A549 (cell line): Measurements from ENCODE around the gene MSI2. TPM values are rescaled to one million over a fixed set of nuclear protein-coding genes. Genes with fewer than 3 reads are reported as not detected.

Experiments
- ATAC-seq, 2 experiments: fragments of 200-7000 bp in 1 of 2; fragments of >200 bp in 1 of 2; cut with Nextera tagmentation in 1 of 2; cut with Tn5 transposase in 1 of 2; 3 replicates each; pipeline versions ENCODE4 v1.8.0 to v1.9.1; 2018 to 2020; ENCODE audit warnings: mild to moderate bottlenecking in 1 of 2, moderate library complexity in 1 of 2
- CTCF ChIA-PET: fragments of 300-600 bp; sonication (Branson Sonifier 250); formaldehyde crosslinking; extraction: SDS; loops from one replicate; lab custom pipeline; 2021; ENCODE audit warnings: antibody characterized with exemption, inconsistent platforms; lab: Yijun Ruan, JAX
- POLR2A ChIA-PET: fragments of 350-600 bp; formaldehyde crosslinking; extraction: SDS; loops from one replicate; lab custom pipeline; 2021; ENCODE audit warnings: antibody characterized with exemption, inconsistent platforms; lab: Yijun Ruan, JAX
- DNase-seq, 2 experiments: peaks; one replicate each; pipeline versions ENCODE4 v3.0.0 to v3.0.0-alpha.2; 2011 to 2016; ENCODE audit warnings: low read depth in 1 of 2, low spot score in 1 of 2
- FAIRE-seq: peaks from 2 replicates; lab custom pipeline; 2011; peaks lifted over from hg19 to GRCh38; lab: Jason Lieb, UNC
- H3K27ac ChIP-seq, 2 experiments: fragments of >200 bp; sonication (Bioruptor Twin); formaldehyde crosslinking; 3 replicates each; pipeline ENCODE4 v1.5.1; 2016 to 2017
- H3K4me1 ChIP-seq: fragments of >200 bp; sonication (Bioruptor Twin); formaldehyde crosslinking; 3 replicates; pipeline ENCODE4 v1.6.1; 2016
- H3K4me2 ChIP-seq: fragments of >200 bp; sonication (Bioruptor Twin); formaldehyde crosslinking; 3 replicates; pipeline ENCODE4 v1.6.1; 2016
- H3K4me3 ChIP-seq: fragments of >200 bp; sonication (Bioruptor Twin); formaldehyde crosslinking; 3 replicates; pipeline ENCODE4 v1.5.1; 2016
- H3K9me3 ChIP-seq: fragments of >200 bp; sonication (Bioruptor Twin); formaldehyde crosslinking; 3 replicates; pipeline ENCODE4 v1.6.1; 2016
- CBX2 ChIP-seq: fragments of 200-600 bp; sonication (generic); IDR thresholded peaks from 2 replicates; pipeline ENCODE4 v1.6.1; 2016; ENCODE audit warnings: low read depth, mild to moderate bottlenecking, borderline replicate concordance
- CBX8 ChIP-seq: fragments of 200-600 bp; sonication (generic); IDR thresholded peaks from 2 replicates; pipeline ENCODE4 v1.6.1; 2016
- CEBPB ChIP-seq, 2 experiments: fragments of >200 bp in 1 of 2; sonication (Bioruptor Twin) in 1 of 2; formaldehyde crosslinking in 1 of 2; IDR thresholded peaks; 2 replicates each; pipeline ENCODE4 v1.6.1; 2012 to 2016
- CHD2 ChIP-seq: fragments of 150-350 bp; IDR thresholded peaks from 2 replicates; pipeline ENCODE4 v1.6.1; 2014; ENCODE audit warnings: low read length; ENCODE audit not compliant: partially characterized antibody
- CHD4 ChIP-seq: fragments of 200-600 bp; sonication (generic); IDR thresholded peaks from 2 replicates; pipeline ENCODE4 v1.6.1; 2016; ENCODE audit warnings: antibody characterized with exemption, mild to moderate bottlenecking, borderline replicate concordance
- EHF ChIP-seq: fragments of 250-450 bp; sonication (Bioruptor Pico); IDR thresholded peaks from 2 replicates; pipeline ENCODE4 v1.5.0; 2020; ENCODE audit warnings: mild to moderate bottlenecking
- EHMT2 ChIP-seq: fragments of 200-600 bp; sonication (generic); IDR thresholded peaks from 2 replicates; pipeline ENCODE4 v1.6.1; 2016; ENCODE audit warnings: antibody characterized with exemption, low read depth, mild to moderate bottlenecking, moderate library complexity
- EP300 ChIP-seq, 2 experiments: fragments of >200 bp; sonication (Bioruptor Twin); formaldehyde crosslinking; IDR thresholded peaks; 2 replicates in 1 of 2; 3 replicates in 1 of 2; pipeline ENCODE4 v1.6.1; 2016 to 2017
- ESRRA ChIP-seq: fragments of 150-350 bp; IDR thresholded peaks from 2 replicates; pipeline ENCODE4 v1.6.1; 2014; ENCODE audit warnings: mild to moderate bottlenecking, low read length, borderline replicate concordance
- FOSL2 ChIP-seq, 2 experiments: fragments of 450-650 bp in 1 of 2; fragments of >200 bp in 1 of 2; sonication (Bioruptor Twin) in 1 of 2; formaldehyde crosslinking; IDR thresholded peaks; 2 replicates each; pipeline versions ENCODE4 v1.5.0 to v1.6.1; 2016 to 2020; ENCODE audit warnings: mild to moderate bottlenecking in 1 of 2, moderate library complexity in 1 of 2
- GATA3 ChIP-seq: IDR thresholded peaks from 2 replicates; pipeline ENCODE4 v1.6.1; 2012; ENCODE audit warnings: borderline replicate concordance
- HDAC2 ChIP-seq: fragments of 200-600 bp; sonication (generic); IDR thresholded peaks from 2 replicates; pipeline ENCODE4 v1.6.1; 2016
- HEYL ChIP-seq: fragments of 250-450 bp; sonication (Bioruptor Pico); IDR thresholded peaks from 2 replicates; pipeline ENCODE4 v1.8.0; 2021; ENCODE audit warnings: mild to moderate bottlenecking, moderate library complexity
- HMGXB4 ChIP-seq: fragments of 250-450 bp; sonication (Bioruptor Pico); IDR thresholded peaks from 2 replicates; pipeline ENCODE4 v1.5.0; 2021; ENCODE audit warnings: mild to moderate bottlenecking, moderate library complexity, borderline replicate concordance
- HOXB13 ChIP-seq: fragments of 250-450 bp; sonication (Bioruptor Pico); IDR thresholded peaks from 2 replicates; pipeline ENCODE4 v1.5.0; 2020; ENCODE audit warnings: low read depth, mild to moderate bottlenecking, moderate library complexity
- JUN ChIP-seq, 2 experiments: fragments of >200 bp; sonication (Bioruptor Twin); formaldehyde crosslinking; IDR thresholded peaks; 2 replicates in 1 of 2; 3 replicates in 1 of 2; pipeline ENCODE4 v1.6.1; 2016 to 2017
- JUNB ChIP-seq: fragments of >200 bp; sonication (Bioruptor Twin); formaldehyde crosslinking; IDR thresholded peaks from 2 replicates; pipeline ENCODE4 v1.6.1; 2016
- KDM1A ChIP-seq: fragments of 200-600 bp; sonication (generic); IDR thresholded peaks from 2 replicates; pipeline ENCODE4 v1.6.1; 2016; ENCODE audit warnings: low read depth, mild to moderate bottlenecking
- MAFK ChIP-seq: fragments of 450-650 bp; IDR thresholded peaks from 2 replicates; pipeline ENCODE4 v1.6.1; 2014; ENCODE audit not compliant: partially characterized antibody
- MAZ ChIP-seq: fragments of 150-350 bp; IDR thresholded peaks from 2 replicates; pipeline ENCODE4 v1.6.1; 2014; ENCODE audit warnings: antibody characterized with exemption, low read depth, low read length, borderline replicate concordance
- MYC ChIP-seq: IDR thresholded peaks from 2 replicates; pipeline ENCODE4 v1.6.1; 2012; ENCODE audit warnings: mild to moderate bottlenecking, inconsistent platforms, low read length, improper control_type of control experiment, borderline replicate concordance
- NFE2L2 ChIP-seq: fragments of 150-350 bp; conservative IDR thresholded peaks from 2 replicates; pipeline ENCODE4 v1.6.1; 2014; ENCODE audit warnings: low read length
- NPAS2 ChIP-seq: fragments of 250-450 bp; sonication (Bioruptor Pico); IDR thresholded peaks from 2 replicates; pipeline ENCODE4 v1.8.0; 2022; ENCODE audit warnings: mild to moderate bottlenecking, moderate library complexity, borderline replicate concordance
- NR3C1 ChIP-seq: fragments of >200 bp; sonication (Bioruptor Twin); formaldehyde crosslinking; IDR thresholded peaks from 3 replicates; pipeline ENCODE4 v1.6.1; 2017
- PHF8 ChIP-seq: fragments of 200-600 bp; sonication (generic); IDR thresholded peaks from 2 replicates; pipeline ENCODE4 v1.6.1; 2016; ENCODE audit warnings: low read depth, mild to moderate bottlenecking, antibody characterized with exemption, moderate library complexity, borderline replicate concordance
- POLR2A ChIP-seq: IDR thresholded peaks from 2 replicates; pipeline ENCODE4 v1.6.1; 2012; ENCODE audit warnings: mild to moderate bottlenecking, low read length
- POLR2AphosphoS2 ChIP-seq: conservative IDR thresholded peaks from 2 replicates; pipeline ENCODE4 v1.6.1; 2012; ENCODE audit warnings: low read length, improper control_type of control experiment, inconsistent platforms
- RAD21 ChIP-seq, 2 experiments: fragments of >200 bp in 1 of 2; sonication (Bioruptor Twin) in 1 of 2; formaldehyde crosslinking in 1 of 2; IDR thresholded peaks in 1 of 2; conservative IDR thresholded peaks in 1 of 2; 2 replicates in 1 of 2; 3 replicates in 1 of 2; pipeline ENCODE4 v1.6.1; 2012 to 2018; ENCODE audit warnings: inconsistent platforms in 1 of 2
- RARB ChIP-seq: fragments of 250-450 bp; sonication (Bioruptor Pico); IDR thresholded peaks from 2 replicates; pipeline ENCODE4 v1.8.0; 2021; ENCODE audit warnings: mild to moderate bottlenecking, moderate library complexity
- RNF2 ChIP-seq: fragments of 200-600 bp; sonication (generic); IDR thresholded peaks from 2 replicates; pipeline ENCODE4 v1.6.1; 2016; ENCODE audit warnings: low read depth, mild to moderate bottlenecking, antibody characterized with exemption, moderate library complexity, borderline replicate concordance
- SMC3 ChIP-seq: fragments of >200 bp; sonication (Bioruptor Twin); formaldehyde crosslinking; IDR thresholded peaks from 3 replicates; pipeline ENCODE4 v1.6.1; 2018; ENCODE audit warnings: inconsistent platforms
- SREBF2 ChIP-seq: fragments of 450-650 bp; IDR thresholded peaks from 2 replicates; pipeline ENCODE4 v1.6.1; 2014; ENCODE audit warnings: mild to moderate bottlenecking, moderate library complexity
- TFCP2L1 ChIP-seq: fragments of 250-450 bp; sonication (Bioruptor Pico); IDR thresholded peaks from 2 replicates; pipeline ENCODE4 v1.5.0; 2021; ENCODE audit warnings: mild to moderate bottlenecking
- ZNF302 ChIP-seq: fragments of 250-450 bp; sonication (Bioruptor Pico); IDR thresholded peaks from 2 replicates; pipeline ENCODE4 v1.9.0; 2021; ENCODE audit warnings: inconsistent platforms, mild to moderate bottlenecking, moderate library complexity
- ZSCAN20 ChIP-seq: fragments of 250-450 bp; sonication (Bioruptor Pico); IDR thresholded peaks from 2 replicates; pipeline ENCODE4 v1.8.0; 2022; ENCODE audit warnings: mild to moderate bottlenecking, moderate library complexity
- WGBS: methylation state at CpG from one replicate; pipeline ENCODE4 v1.1.6; 2017; ENCODE audit errors: missing lambda C conversion rate; 5-methylcytosine and 5-hydroxymethylcytosine counted together
- polyA plus RNA-seq, 4 experiments: library from polyadenylated mRNA; depleted of rRNA in 3 of 4; stranded (reverse); fragments of >200 nt; fragmentation: RNase III in 1 of 4; extraction: RNeasy Plus Mini Kit Qiagen cat#74134 plus additional on column Dnase treatment in 1 of 4; gene quantifications; 2 replicates in 3 of 4; 3 replicates in 1 of 4; pipeline ENCODE4 v1.2.3, GENCODE V29; 2011 to 2017
- TF ChIP-seq, protein P1 (sequence below): IDR thresholded peaks from 2 replicates; pipeline ENCODE4 v1.6.1; 2012

Gene MSI2
- polyA plus RNA-seq, 2 of the 4 experiments (the other 2 are of a cell fraction) = 43.6 to 44.4 TPM

DNA sequence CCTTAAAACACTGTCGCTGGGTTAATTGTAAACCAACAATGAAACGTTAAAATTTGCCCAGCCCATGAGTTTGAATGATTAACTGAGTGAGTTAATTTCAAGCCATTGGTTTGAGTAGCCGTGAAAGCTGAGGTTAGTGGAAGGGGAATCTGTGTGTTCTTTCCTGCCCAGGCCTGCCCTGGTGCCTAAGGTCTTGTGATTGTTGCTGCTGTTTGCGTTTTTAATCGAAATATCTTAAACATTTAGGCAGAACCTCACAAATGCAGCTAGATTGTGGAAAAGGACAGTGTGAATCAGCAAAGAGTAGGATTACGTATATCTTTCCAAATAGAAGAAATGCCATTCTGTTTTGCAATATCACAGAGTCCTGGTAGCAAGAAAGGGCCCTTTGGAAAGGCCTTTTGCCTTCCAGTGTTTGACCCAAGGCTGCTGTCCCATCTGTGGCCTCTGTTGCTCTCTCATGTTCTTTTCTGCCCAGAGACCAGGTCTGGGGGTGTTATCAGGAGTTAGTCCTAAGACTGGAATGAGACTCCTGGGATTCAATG, 113.8 kb downstream of the MSI2 start (continued):
- TF ChIP-seq HMGXB4 (CRISPR knock-in tag) (no peak), JUNB (peak; percentile 86), CHD4 (no peak; the same call in 1 of the 2 replicates), CBX8 (no peak), POLR2A (no peak), CEBPB (IDR thresholded peaks at IDR 0.05) (peak; percentile 99), ESRRA (no peak), CBX2 (no peak), ZNF302 (CRISPR knock-in tag) (no peak), KDM1A (no peak), MYC (no peak), CHD2 (no peak), RARB (CRISPR knock-in tag) (no peak; the same call in 1 of the 2 replicates), MAFK (peak; percentile 89), HDAC2 (no peak), ZSCAN20 (no peak), MAZ (no peak), EP300 (IDR thresholded peaks at IDR 0.05) (peak; percentile 92 to 93; a peak in 3 of 5 replicates), EHF (CRISPR knock-in tag) (no peak), NR3C1 (no peak), GATA3 (peak; percentile 94), NFE2L2 (0 out of 2 replicates have a peak, but pooled peaks have one; percentile 16), SMC3 (peak; percentile 62), NPAS2 (CRISPR knock-in tag) (no peak), HOXB13 (CRISPR knock-in tag) (no peak), FOSL2 (IDR thresholded peaks at IDR 0.05) (peak; percentile 67), FOSL2 (CRISPR knock-in tag; IDR thresholded peaks at IDR 0.05) (peak; percentile 90), EHMT2 (no peak), SREBF2 (no peak)
- TF ChIP-seq, protein P1, sequence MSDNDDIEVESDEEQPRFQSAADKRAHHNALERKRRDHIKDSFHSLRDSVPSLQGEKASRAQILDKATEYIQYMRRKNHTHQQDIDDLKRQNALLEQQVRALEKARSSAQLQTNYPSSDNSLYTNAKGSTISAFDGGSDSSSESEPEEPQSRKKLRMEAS = peak; percentile 48; the same call in 1 of the 2 replicates

DNA sequence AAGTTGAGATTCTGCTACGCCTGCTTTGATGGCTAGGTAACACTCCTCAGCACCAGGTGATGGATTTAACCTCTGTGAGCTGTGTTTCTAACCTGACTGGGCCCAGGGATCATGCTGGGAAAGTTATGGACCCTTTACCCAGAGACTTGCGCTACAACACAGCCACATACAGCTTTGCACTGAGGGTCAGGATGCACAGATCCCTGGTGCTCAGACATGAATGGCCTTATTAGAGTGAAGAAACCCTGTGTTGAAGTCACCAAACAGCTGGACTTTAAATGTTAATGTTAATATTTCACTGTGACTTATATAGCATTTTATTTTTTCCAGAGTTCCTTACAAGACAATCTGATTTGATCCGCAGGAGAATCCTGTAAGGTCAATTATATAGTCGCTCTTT, 114.3 kb downstream of the MSI2 start:
- no peak for FAIRE-seq
- TF ChIP-seq HEYL (CRISPR knock-in tag) (no peak), ZNF302 (CRISPR knock-in tag) (no peak), RAD21 (conservative IDR thresholded peaks at IDR 0.05 in 1 of 2, IDR thresholded peaks at IDR 0.05 in 1 of 2) (no peak), POLR2AphosphoS2 (no peak), EP300 (IDR thresholded peaks at IDR 0.05) (no peak), MAZ (no peak), TFCP2L1 (CRISPR knock-in tag) (no peak), SREBF2 (no peak), JUN (IDR thresholded peaks at IDR 0.05) (no peak), RNF2 (no peak), PHF8 (no peak)
- TF ChIP-seq, all 56 proteins: peak for 0
- Histone ChIP-seq H3K4me2 (peak overlapping the region; percentile 71), H3K27ac (peak overlapping the region; percentile 88 to 91), H3K9me3 (peaks cover 21% of the 10 kb centered on the region), H3K4me1 (peaks cover 80% of the 10 kb centered on the region), H3K4me3 (no peak overlapping the region)
- ChIA-PET CTCF (interaction anchor here (1.4 to 6.0 kb wide), 3 partner anchors 10 to 127 kb away, joined by 3 to 33 read pairs (median 9); no protein-coding TSS in a partner anchor), POLR2A (no interaction called here)
- WGBS = 96% methylated on average over 4 of the region's 4 CpGs
- DNase-seq (peak in 1 of 2 experiments; percentile 39), ATAC-seq (peak; percentile 46 to 57)
